K562 (cell line): ENCODE measurements around the gene HSPA1L. TPM values are rescaled to one million over a fixed set of nuclear protein-coding genes. Genes with fewer than 3 reads are reported as not detected.

Source experiments
- AFF4 ChIP-seq: sonication (generic); formaldehyde crosslinking; IDR thresholded peaks from 2 replicates; pipeline ENCODE4 v1.8.0; 2023; ENCODE audit warnings: mild to moderate bottlenecking, missing genetic modification reagents
- GABPB1 ChIP-seq: sonication (generic); formaldehyde crosslinking; IDR thresholded peaks from 2 replicates; pipeline ENCODE4 v1.8.0; 2022; ENCODE audit warnings: mild to moderate bottlenecking, missing genetic modification reagents
- HDAC6 ChIP-seq: IDR thresholded peaks from 2 replicates; pipeline ENCODE4 v1.6.1; 2012; ENCODE audit warnings: low read depth, mild to moderate bottlenecking, control low read depth, inconsistent platforms, low read length, moderate library complexity
- HMGN3 ChIP-seq: IDR thresholded peaks from 2 replicates; pipeline ENCODE4 v1.6.1; 2011; ENCODE audit warnings: borderline replicate concordance, low read depth, mild to moderate bottlenecking, mixed read lengths, low read length; ENCODE audit not compliant: insufficient read length; ENCODE audit errors: extremely low read depth
- JUND ChIP-seq, 2 experiments: IDR thresholded peaks; 2 replicates in 1 of 2; 3 replicates in 1 of 2; pipeline ENCODE4 v1.6.1; 2011; ENCODE audit warnings: borderline replicate concordance in 2 of 2, low read depth in 2 of 2, low read length in 2 of 2, improper control_type of control experiment in 1 of 2, missing biosample characterization in 1 of 2, missing genetic modification characterization in 1 of 2, missing genetic modification reagents in 1 of 2
- MNT ChIP-seq, 2 experiments: fragments of 450-650 bp; conservative IDR thresholded peaks; 2 replicates each; pipeline ENCODE4 v1.6.1; 2017; ENCODE audit warnings: mild to moderate bottlenecking in 2 of 2, moderate library complexity in 2 of 2
- MYC ChIP-seq, 2 experiments: fragments of 250-450 bp in 1 of 2; sonication (Bioruptor Pico) in 1 of 2; IDR thresholded peaks; 2 replicates each; pipeline versions ENCODE4 v1.5.1 to v1.6.1; 2012 to 2021; ENCODE audit warnings: low read depth in 2 of 2, borderline replicate concordance in 1 of 2, improper control_type of control experiment in 1 of 2, low read length in 1 of 2, mild to moderate bottlenecking in 1 of 2, moderate library complexity in 1 of 2
- NCOA1 ChIP-seq: fragments of 450-650 bp; IDR thresholded peaks from 2 replicates; pipeline ENCODE4 v1.6.1; 2016; ENCODE audit warnings: low read depth
- NFIC ChIP-seq: fragments of 450-650 bp; IDR thresholded peaks from 2 replicates; pipeline ENCODE4 v1.6.1; 2017; ENCODE audit warnings: mild to moderate bottlenecking, inconsistent platforms
- POLR3A ChIP-seq: IDR thresholded peaks from 2 replicates; pipeline ENCODE4 v1.6.1; 2011; ENCODE audit warnings: borderline replicate concordance, mild to moderate bottlenecking, moderate library complexity; ENCODE audit not compliant: insufficient read length, insufficient read depth; ENCODE audit errors: extremely low read depth
- SP1 ChIP-seq: sonication (generic); formaldehyde crosslinking; IDR thresholded peaks from 2 replicates; pipeline ENCODE4 v1.8.1; 2022; ENCODE audit warnings: mild to moderate bottlenecking, missing genetic modification reagents
- ZNF121 ChIP-seq: sonication (generic); formaldehyde crosslinking; conservative IDR thresholded peaks from 2 replicates; pipeline ENCODE4 v1.8.0; 2022; ENCODE audit warnings: missing genetic modification reagents
- polyA plus RNA-seq, 8 experiments: library from polyadenylated mRNA; depleted of rRNA in 4 of 8; stranded (reverse) in 5 of 8; unstranded in 3 of 8; fragments of >200 nt; fragmentation: Nextera tagmentation in 2 of 8; fragmentation: Illumina TruSeq in 1 of 8; extraction: Ambion mirVana in 2 of 8; extraction: Trizol in 1 of 8; gene quantifications; 2 replicates each; pipeline versions ENCODE4 v1.2.1 to v1.2.3, GENCODE V29; 2011 to 2014; ENCODE audit warnings: inconsistent platforms in 1 of 8, missing spikeins in 1 of 8
- total RNA-seq, 7 experiments: library from RNA; depleted of rRNA in 6 of 7; stranded (reverse); fragments of >200 nt in 6 of 7; fragmentation: Illumina TruSeq in 2 of 7; extraction: Trizol in 2 of 7; gene quantifications; 2 replicates each; pipeline versions ENCODE4 v1.2.1 to v1.2.3, GENCODE V29; 2011 to 2021; ENCODE audit warnings: low replicate concordance in 1 of 7
- TF ChIP-seq, protein P1 (sequence below), 2 experiments: IDR thresholded peaks; 2 replicates each; pipeline ENCODE4 v1.6.1; 2011; ENCODE audit warnings: borderline replicate concordance in 1 of 2, control low read depth in 1 of 2, low read depth in 1 of 2, low read length in 1 of 2, mild to moderate bottlenecking in 1 of 2, mixed read lengths in 1 of 2, moderate library complexity in 1 of 2; ENCODE audit not compliant: insufficient read depth in 1 of 2, insufficient read length in 1 of 2, poor library complexity in 1 of 2, severe bottlenecking in 1 of 2; ENCODE audit errors: extremely low read depth in 1 of 2
- TF ChIP-seq, protein P2 (sequence below): fragments of 450-650 bp; formaldehyde crosslinking; IDR thresholded peaks from 2 replicates; pipeline ENCODE4 v1.4.0; 2020; ENCODE audit warnings: mild to moderate bottlenecking
- TF ChIP-seq, protein P3 (sequence below): fragments of 450-650 bp; formaldehyde crosslinking; conservative IDR thresholded peaks from 2 replicates; pipeline ENCODE4 v1.4.0; 2022; ENCODE audit warnings: mild to moderate bottlenecking, missing genetic modification characterization

Gene HSPA1L
- total and polyA plus RNA-seq, 9 of the 15 experiments (the other 6 are each of a cell fraction or from before 2014, with no cell fraction given) = 0.14 to 2.1 (median 1.3) TPM

DNA sequence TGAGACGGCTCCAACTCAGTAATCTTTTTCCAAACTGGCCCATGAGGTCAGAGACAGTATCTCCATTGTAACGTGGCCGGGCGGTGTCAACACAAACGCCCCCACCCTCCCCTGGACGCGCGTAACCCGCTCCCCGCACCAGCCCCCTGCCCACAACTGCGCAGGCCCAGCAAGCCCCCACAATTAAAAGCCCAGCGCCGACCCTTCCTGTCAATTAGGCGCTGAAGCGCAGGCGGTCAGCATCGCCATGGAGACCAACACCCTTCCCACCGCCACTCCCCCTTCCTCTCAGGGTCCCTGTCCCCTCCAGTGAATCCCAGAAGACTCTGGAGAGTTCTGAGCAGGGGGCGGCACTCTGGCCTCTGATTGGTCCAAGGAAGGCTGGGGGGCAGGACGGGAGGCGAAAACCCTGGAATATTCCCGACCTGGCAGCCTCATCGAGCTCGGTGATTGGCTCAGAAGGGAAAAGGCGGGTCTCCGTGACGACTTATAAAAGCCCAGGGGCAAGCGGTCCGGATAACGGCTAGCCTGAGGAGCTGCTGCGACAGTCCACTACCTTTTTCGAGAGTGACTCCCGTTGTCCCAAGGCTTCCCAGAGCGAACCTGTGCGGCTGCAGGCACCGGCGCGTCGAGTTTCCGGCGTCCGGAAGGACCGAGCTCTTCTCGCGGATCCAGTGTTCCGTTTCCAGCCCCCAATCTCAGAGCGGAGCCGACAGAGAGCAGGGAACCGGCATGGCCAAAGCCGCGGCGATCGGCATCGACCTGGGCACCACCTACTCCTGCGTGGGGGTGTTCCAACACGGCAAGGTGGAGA, at the start of gene HSPA1L, which contains the start of gene HSPA1A (continued):
- TF ChIP-seq AFF4 (CRISPR knock-in tag) = peak; percentile 98
- TF ChIP-seq HDAC6 = peak; percentile 96; the same call in 1 of the 2 replicates
- TF ChIP-seq MNT (conservative IDR thresholded peaks at IDR 0.05) = no peak
- peak; percentile 77; the same call in 1 of the 2 replicates for TF ChIP-seq NCOA1
- no peak for TF ChIP-seq POLR3A
- TF ChIP-seq MYC (IDR thresholded peaks at IDR 0.05; ENCODE audit: low read depth, low read length) = peak; percentile 58
- peak; percentile 86; the same call in 1 of the 2 replicates for TF ChIP-seq MYC (CRISPR knock-in tag; IDR thresholded peaks at IDR 0.05; ENCODE audit: borderline replicate concordance, low read depth)
- TF ChIP-seq, protein P1, sequence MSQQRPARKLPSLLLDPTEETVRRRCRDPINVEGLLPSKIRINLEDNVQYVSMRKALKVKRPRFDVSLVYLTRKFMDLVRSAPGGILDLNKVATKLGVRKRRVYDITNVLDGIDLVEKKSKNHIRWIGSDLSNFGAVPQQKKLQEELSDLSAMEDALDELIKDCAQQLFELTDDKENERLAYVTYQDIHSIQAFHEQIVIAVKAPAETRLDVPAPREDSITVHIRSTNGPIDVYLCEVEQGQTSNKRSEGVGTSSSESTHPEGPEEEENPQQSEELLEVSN (IDR thresholded peaks at IDR 0.05; ENCODE audit: borderline replicate concordance in 1 of 2, extremely low read depth in 1 of 2, insufficient read depth in 1 of 2, insufficient read length in 1 of 2, low read depth in 1 of 2, low read length in 1 of 2, poor library complexity in 1 of 2, severe bottlenecking in 1 of 2) = peak in 1 of 2 experiments; percentile 34
- no peak for TF ChIP-seq NFIC
- peak; percentile 93 for TF ChIP-seq SP1 (CRISPR knock-in tag)
- TF ChIP-seq HMGN3 = peak; percentile 83
- TF ChIP-seq, protein P2, sequence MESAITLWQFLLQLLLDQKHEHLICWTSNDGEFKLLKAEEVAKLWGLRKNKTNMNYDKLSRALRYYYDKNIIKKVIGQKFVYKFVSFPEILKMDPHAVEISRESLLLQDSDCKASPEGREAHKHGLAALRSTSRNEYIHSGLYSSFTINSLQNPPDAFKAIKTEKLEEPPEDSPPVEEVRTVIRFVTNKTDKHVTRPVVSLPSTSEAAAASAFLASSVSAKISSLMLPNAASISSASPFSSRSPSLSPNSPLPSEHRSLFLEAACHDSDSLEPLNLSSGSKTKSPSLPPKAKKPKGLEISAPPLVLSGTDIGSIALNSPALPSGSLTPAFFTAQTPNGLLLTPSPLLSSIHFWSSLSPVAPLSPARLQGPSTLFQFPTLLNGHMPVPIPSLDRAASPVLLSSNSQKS (CRISPR knock-in tag) = no peak
- no peak for TF ChIP-seq ZNF121 (CRISPR knock-in tag)
- TF ChIP-seq JUND (IDR thresholded peaks at IDR 0.05; ENCODE audit: borderline replicate concordance, low read depth, low read length) = peak; percentile 58
- no peak for TF ChIP-seq JUND (tag; IDR thresholded peaks at IDR 0.05; ENCODE audit: borderline replicate concordance, low read depth, low read length)
- TF ChIP-seq GABPB1 (CRISPR knock-in tag) = peak; percentile 90
- TF ChIP-seq, protein P3, sequence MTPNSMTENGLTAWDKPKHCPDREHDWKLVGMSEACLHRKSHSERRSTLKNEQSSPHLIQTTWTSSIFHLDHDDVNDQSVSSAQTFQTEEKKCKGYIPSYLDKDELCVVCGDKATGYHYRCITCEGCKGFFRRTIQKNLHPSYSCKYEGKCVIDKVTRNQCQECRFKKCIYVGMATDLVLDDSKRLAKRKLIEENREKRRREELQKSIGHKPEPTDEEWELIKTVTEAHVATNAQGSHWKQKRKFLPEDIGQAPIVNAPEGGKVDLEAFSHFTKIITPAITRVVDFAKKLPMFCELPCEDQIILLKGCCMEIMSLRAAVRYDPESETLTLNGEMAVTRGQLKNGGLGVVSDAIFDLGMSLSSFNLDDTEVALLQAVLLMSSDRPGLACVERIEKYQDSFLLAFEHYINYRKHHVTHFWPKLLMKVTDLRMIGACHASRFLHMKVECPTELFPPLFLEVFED = peak; percentile 96
